NOMO-1 treated with DMSO at 0.1 percent for 48 hours (cell line): Measurements from ENCODE around the gene NELFE.
A peak's percentile ranks its signal among the peaks of the same experiment; 100 is the strongest.
"Not testable (repeated sequence)": the region's sequence is repeated elsewhere in the genome, so short reads cannot be mapped to it uniquely, and the experiment has no call there.

Source experiments
- DNase-seq: peaks from one replicate; lab custom pipeline; 2025; ENCODE audit not compliant: unreplicated experiment; lab: John Stamatoyannopoulos, UW

The NELFE gene

DNA sequence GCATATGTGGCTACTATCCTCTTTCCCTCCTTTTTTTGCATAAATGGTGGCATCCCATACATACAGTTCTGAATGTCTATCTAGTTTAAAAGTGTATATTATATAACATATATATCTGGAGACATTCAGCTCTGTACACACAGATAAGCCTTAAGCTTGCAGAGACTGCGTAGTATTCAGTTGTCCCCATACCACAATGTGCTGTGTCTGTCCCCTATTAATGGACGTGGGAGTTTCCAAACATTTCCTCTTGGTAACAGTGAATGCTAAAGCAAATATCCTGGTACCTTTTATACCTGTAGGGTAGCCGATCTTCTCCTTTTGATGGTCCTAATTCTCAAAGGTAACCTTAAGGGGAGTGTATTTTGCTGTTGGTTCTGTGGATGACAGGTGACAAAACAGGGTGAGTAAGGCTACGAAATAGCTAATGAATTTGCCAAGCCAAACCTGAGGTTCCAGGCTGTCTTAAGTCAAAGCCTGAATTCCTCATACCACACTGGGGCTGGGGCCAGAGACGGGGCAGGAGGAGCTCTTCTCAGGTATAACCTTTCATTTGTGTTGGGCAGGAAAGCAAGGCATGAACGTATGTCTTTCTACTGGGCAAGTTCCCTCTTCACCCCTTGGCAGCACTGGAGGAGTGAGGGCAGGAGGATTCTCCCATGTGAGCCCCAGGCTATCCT, 39.0 kb downstream of the NELFE start:
- DNase-seq, result no peak

DNA sequence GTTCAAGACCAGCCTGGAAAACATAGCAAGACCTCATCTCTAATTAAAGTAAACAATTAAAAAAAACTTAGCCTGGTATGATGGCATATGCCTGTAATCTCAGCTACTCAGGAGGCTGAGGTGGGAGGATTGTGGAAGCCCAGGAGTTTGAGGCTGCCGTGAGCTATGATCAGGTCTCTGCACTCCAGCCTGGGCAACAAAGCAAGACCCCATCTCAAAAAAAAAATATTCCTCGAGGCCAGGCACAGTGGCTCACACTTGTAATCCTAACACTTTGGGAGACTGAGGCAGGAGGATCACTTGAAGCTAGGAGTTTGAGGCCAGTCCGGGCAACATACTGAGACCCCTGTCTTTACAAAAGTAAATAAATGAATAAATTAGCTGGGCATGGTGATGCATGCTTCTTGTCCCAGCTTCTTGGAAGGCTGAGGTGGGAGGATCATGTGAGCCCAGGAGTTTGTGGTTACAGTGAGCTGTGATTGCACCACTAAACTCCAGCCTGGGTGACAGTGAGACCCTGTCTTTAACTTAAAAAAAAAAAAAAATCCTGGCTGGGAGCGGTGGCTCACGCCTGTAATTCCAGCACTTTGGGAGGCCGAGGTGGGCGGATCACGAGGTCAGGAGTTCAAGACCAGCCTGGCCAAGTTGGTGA, 40.6 kb downstream of the NELFE start:
- DNase-seq, result no peak

DNA sequence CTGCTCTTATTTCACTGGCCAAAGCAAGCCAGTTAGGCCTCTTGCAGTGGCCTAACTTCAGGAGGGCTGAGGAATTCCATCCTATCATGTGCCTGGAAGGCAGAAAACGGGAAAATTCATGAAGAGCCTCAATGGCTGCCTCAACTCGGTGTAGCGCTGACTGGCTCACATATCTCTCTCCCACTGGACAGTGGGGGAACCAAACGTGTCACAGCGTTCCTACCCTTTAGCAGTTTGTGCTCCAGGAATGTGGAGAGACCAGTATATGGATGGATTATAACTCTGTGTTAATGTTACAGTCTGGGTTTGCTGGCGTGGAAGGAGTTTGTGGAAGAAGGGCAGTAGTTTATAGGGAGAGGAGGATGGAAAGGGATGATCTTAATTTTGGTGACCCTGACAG, 43.0 kb downstream of the NELFE start:
- DNase-seq, result no peak

DNA sequence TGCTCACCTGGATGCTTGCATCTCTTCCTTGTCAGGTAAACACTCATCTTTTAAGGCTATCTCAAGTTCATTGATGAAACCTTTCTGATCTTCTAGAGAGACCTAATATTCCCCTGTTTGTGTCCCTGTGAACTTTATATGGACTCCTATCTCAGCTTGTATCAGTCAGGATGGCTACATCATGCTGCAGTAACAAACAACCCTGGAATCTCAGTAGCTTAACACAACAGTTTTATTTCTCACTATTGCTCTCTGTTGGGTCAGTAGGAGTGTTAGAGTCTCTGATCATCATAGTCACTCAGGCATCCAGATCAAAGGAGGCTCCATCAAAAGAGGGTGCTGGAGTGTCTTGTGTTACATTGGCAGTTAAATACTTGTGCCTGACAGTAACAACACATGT, 43.4 kb downstream of the NELFE start:
- DNase-seq, result no peak

DNA sequence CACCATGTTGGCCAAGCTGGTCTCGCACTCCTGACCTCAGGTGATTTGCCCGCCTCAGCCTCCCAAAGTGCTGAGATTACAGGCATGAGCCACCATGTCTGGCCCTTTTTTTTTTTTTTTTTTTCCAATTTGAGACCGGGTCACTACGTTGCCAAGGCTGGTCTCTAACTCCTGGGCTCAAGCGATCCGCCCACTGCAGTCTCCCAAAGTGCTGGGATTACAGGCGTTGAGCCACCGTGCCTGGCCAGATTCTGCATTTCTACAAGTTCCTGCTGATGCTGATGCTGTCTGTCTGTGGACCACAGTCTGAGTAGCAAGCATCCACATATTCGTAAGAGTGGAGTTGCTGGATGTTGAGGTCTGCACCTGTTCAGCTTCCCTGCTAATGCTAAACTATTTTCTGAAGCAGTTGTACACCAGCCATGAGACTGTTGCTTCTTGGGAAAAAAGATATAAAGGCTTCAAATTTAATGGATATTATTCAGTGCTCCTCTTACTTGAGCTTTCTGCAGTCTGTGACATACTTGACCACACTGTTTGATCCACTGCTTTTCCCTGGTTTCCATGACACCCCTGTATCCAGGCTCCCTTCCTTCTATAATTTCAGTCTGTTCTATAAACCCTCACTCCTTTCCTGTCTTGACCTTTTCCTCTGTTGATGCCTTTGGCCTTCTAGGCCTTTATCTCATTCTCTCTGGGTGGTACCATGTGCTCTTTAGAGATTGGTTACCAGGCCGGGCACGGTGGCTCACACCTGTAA, 46.8 kb downstream of the NELFE start:
- DNase-seq, result no peak

DNA sequence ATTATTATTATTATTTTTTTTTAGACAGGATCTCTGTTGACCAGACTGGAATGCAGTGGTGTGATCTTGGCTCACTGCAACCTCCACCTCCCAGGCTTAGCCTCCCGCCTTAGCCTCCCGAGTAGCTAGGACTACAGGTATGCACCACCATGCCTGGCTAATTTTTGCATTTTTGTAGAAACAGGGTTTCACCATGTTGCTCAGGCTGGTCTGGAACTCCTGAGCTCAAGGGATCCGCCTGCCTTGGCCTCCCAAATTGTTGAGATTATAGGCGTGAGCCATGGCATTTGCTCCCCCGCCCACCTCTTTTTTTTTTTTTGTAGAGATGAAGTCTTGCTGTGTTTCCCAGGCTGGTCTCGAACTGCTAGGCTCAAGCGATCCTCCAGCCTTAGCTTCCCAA, 49.5 kb downstream of the NELFE start:
- DNase-seq, result not testable (repeated sequence)

DNA sequence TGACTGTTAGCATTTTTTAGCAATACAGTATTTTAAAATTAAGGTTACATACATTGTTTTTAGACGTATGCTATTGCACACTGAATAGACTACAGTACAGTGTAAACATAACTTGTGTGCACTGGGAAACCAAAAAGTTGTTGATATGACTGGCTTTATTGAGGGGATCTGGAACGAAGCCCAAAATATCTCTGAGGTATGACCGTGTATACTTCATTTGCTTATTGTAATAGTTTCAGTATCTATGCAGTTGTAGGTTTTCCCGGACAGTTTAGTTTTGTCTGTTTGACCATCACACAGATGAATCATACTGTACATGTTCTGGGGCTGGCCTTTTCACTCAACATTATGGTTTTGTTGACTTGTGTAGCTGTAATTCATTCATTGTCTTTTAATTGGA, 50.0 kb downstream of the NELFE start:
- DNase-seq, result no peak

DNA sequence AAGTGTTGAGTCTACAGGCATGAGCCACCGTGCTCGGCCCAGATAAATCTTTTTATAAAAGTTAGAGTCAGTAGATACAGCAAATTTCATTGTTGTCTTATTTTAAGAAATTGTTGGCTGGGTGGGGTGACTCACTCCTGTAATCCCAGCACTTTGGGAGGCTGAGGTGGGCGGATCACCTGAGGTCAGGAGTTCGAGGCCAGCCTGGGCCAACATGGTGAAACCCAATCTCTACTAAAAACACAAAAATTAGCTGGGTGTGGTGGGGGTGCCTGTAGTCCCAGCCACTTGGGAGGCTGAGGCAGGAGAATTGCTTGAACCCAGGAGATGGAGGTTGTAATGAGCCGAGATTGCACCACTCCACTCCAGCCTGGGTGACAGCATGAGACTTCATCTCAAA, 50.5 kb downstream of the NELFE start:
- not testable (repeated sequence) for DNase-seq

DNA sequence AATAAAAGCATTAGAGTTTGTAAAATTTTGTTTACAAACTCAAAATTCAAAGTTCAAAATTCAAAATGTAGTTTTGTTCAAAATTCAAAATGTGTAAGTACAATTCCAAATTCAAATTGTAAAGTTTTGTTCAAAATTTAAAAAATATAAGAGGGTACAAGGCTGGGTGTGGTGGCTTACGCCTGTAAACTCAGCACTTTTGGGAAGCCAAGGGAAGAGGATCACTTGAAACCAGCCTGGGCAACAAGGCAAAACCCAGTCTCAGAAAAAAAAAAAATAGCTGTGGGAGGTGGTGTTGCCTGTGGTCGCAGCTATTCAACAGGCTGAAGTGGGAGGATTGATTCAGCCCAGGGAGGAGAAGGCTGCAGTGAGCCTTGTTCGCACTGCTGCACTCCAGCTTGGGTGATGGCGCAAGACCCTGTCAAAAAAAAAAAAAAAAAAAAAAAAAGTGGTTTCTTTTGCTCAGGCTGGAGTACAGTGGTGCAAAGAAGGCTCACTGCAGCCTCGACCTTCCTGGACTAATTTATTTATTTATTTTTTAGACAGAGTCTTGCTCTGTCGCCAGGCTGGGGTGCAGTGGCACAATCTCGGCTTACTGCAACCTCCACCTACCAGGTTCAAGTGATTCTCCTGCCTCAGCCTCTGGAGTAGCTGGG, 51.5 kb downstream of the NELFE start:
- DNase-seq, result peak; percentile 84

DNA sequence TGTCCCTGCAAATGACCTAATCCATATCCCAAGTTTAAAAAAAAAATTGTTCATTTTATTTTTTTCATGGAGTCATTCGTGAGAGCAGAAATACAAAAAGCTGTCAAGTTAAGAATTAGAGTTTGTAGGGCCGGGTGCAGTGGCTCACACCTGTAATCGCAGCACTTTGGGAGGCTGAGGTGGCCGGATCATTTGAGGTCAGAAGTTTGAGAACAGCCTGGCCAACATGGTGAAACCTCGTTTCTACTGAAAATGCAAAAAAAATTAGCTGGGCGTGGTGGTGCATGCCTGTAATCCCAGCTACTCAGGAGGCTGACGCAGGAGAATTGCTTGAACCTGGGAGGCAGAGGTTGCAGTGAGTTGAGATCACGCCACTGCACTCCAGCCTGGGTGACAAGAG, 52.0 kb downstream of the NELFE start:
- not testable (repeated sequence) for DNase-seq

DNA sequence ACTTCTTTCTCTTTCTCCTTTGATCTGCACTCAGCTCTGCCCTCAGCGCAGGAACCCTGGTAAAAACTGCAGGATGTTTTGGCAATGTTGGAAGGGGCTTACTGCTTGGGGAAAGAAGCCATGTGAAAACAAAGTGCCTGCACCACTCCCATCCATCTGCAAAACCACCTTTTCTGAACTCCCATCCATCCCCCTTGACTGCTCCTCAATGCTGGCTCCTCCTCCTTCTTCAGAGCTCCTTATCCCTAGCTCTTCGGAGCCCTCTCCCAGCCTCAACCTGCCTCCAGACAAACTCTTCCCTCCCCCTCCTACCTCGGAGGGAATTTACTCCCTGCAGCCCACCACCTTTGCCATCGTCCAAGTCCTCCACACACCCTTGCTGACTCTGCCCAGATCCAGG, 52.6 kb downstream of the NELFE start:
- DNase-seq, result no peak

DNA sequence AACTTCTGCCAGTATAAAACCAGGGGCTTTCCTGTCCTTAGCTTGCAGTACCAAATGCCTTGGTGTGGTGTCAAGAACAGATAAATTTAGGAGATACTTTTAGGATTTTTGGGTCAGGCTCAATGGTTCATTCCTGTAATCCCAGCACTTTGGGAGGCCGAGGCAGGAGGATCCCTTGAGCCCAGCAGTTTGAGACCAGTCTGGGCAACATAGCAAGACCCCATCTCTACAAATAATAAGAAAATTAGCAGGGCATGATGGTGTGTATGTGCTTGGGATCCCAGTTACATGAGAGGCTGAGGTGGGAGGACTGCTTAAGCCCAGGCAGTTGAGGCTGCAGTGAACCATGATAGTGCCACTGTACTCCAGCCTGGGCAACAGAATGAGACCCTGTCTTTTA, 53.7 kb downstream of the NELFE start:
- no peak for DNase-seq

DNA sequence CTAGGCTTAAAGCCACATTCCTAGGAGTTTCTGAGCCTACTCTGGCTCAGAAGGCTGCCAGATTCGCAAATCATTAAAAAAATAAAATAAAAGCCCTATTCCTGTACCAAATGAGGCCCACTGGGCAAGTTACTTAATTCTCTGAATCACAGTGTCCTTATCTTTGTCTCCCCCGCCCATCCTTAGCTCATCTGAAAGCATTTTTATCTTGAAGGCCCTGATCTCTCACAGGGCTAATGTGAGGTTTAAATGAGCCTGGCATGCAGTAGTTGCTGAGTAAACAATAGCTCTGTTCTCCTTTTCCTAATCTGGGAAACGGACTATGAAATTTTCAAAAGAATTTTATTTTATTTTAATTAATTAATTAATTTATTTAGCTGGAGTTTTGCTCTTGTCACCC, 54.8 kb downstream of the NELFE start:
- DNase-seq, result no peak
